Body of pancreas (tissue), 4 donors: ENCODE results near the gene BACH1. TPM values are rescaled to one million over a fixed set of nuclear protein-coding genes. Genes with fewer than 3 reads are reported as not detected.

Experiments used
- ATAC-seq: fragments of 150-250 bp; one replicate; pipeline ENCODE4 v1.9.1; 2016
- DNase-seq, 4 donors: peaks; one replicate each; pipeline ENCODE4 v3.0.0-alpha.2; 2019
- H3K27ac ChIP-seq, 4 donors: fragments of 200-600 bp; sonication (generic); 1 replicate in 3 of 4; 2 replicates in 1 of 4; pipeline versions ENCODE4 v1.5.1 to v1.6.1; 2016 to 2019; ENCODE audit warnings: mild to moderate bottlenecking in 1 of 4, mixed read lengths in 1 of 4, moderate library complexity in 1 of 4
- H3K27me3 ChIP-seq, 2 donors: fragments of 200-600 bp; sonication (generic); one replicate each; pipeline ENCODE4 v1.6.0; 2016; ENCODE audit warnings: mild to moderate bottlenecking in 1 of 2
- H3K36me3 ChIP-seq, 2 donors: fragments of 200-600 bp; sonication (generic); replicated peaks in 1 of 2; 2 replicates each; pipeline ENCODE4 v1.5.1; 2016; ENCODE audit warnings: low read depth in 2 of 2; ENCODE audit not compliant: insufficient read depth in 1 of 2
- H3K4me1 ChIP-seq: fragments of 200-600 bp; sonication (generic); one replicate; pipeline ENCODE4 v1.6.0; 2016
- H3K4me3 ChIP-seq, 2 donors: fragments of 200-600 bp; sonication (generic); 1 replicate in 1 of 2; 2 replicates in 1 of 2; pipeline ENCODE4 v1.5.1; 2016 to 2019
- H3K9me3 ChIP-seq, 3 donors: fragments of 200-600 bp; sonication (generic); 1 replicate in 2 of 3; 2 replicates in 1 of 3; pipeline ENCODE4 v1.5.1; 2016
- POLR2A ChIP-seq, 3 donors: fragments of 450-650 bp; IDR thresholded peaks; one replicate each; pipeline ENCODE4 v1.6.1; 2016; ENCODE audit warnings: antibody characterized with exemption in 3 of 3, mild to moderate bottlenecking in 2 of 3
- WGBS, 2 donors: methylation state at CpG; one replicate each; pipeline ENCODE4 v1.1.5; 2017; 5-methylcytosine and 5-hydroxymethylcytosine counted together
- intact Hi-C: fragments of 100-400 bp; cut with DNase I; formaldehyde crosslinking; loops from one replicate; pipeline ENCODE4 v1.15.1; 2023
- total RNA-seq, 2 donors: library from RNA; depleted of rRNA; stranded (reverse); fragments of >200 nt; gene quantifications; one replicate each; pipeline ENCODE4 v1.1.0, GENCODE V29; 2016

The BACH1 gene
- total RNA-seq, 2 donors from 2014 or later: 28.5 to 29.7 TPM

- DNase-seq (no peak), ATAC-seq (no peak)
- Histone ChIP-seq H3K36me3 (no peaks in the 10 kb centered on the region), H3K4me1 (no peaks in the 10 kb centered on the region), H3K9me3 (no peaks in the 10 kb centered on the region), H3K27ac (no peak overlapping the region), H3K4me3 (no peak overlapping the region), H3K27me3 (no peaks in the 10 kb centered on the region)
- intact Hi-C loops: no loop called here
- WGBS, 2 donors: 95 to 100% methylated on average over 2 of the region's 2 CpGs
- no peak for TF ChIP-seq POLR2A (IDR thresholded peaks at IDR 0.05)
Measured at GRCh38 chr21:29394051-29394450, 95.3 kb downstream of the BACH1 start.

Other genes starting within 250 kb of the BACH1 start
- 10 to 100 TPM; 46.1 to 73.4 TPM for gene CCT8, start 225.3 kb upstream of the BACH1 start, total RNA-seq
- gene MAP3K7CL, start 168.3 kb upstream of the BACH1 start, total RNA-seq: 10 to 100 TPM in 1 of 2 donors, 1 to 10 TPM in 1; 5.2 to 12.5 TPM